Measurements from ENCODE around the gene EXOSC2. TPM values are rescaled to one million over a fixed set of nuclear protein-coding genes. Genes with fewer than 3 reads are reported as not detected.

The EXOSC2 gene
- total RNA-seq, 1 experiment from 2014 or later = 71.5 TPM

GRCh38 chr9:130741024-130741305, 47.4 kb downstream of the EXOSC2 start:
- H3K79me2 ChIP-seq (ENCODE audit: insufficient read depth, low read length) = peaks cover 63% of the 10 kb centered on the region
- 0 out of 2 replicates have a peak, but pooled peaks cover 4% of the 10 kb centered on the region for H4K20me1 ChIP-seq (ENCODE audit: insufficient read depth)
- no peak overlapping the region for H3K4me2 ChIP-seq (ENCODE audit: low read length)
- no peaks in the 10 kb centered on the region for H3K27me3 ChIP-seq (ENCODE audit: insufficient read depth, low read length)
- POLR2A ChIA-PET = no interaction called here
- H3K4me3 ChIP-seq (replicated peaks in 1 of 2; ENCODE audit: low read depth in 1 of 2, low read length in 2 of 2) = no peak overlapping the region
- H3K9ac ChIP-seq (ENCODE audit: low read length) = no peak overlapping the region
- H3K9me3 ChIP-seq (ENCODE audit: control insufficient read depth in 1 of 2, insufficient read depth in 1 of 2, low read depth in 1 of 2, low read length in 2 of 2) = no peaks in the 10 kb centered on the region
- H3K36me3 ChIP-seq (ENCODE audit: control insufficient read depth in 1 of 2, insufficient read depth in 2 of 2, low read length in 2 of 2) = no peaks in the 10 kb centered on the region
- H3K27ac ChIP-seq (ENCODE audit: low read depth, low read length) = no peak overlapping the region
- no TSS peak for BruUV-seq (replicated peaks)
- no peak overlapping the region for H2AFZ ChIP-seq (ENCODE audit: low read depth, low read length, poor library complexity, severe bottlenecking)
- TF ChIP-seq EGR1 (IDR thresholded peaks at IDR 0.05; ENCODE audit: low read depth) = no peak
- TF ChIP-seq CTCF (IDR thresholded peaks at IDR 0.05 in 2 of 3, conservative IDR thresholded peaks at IDR 0.05 in 1 of 3; ENCODE audit: borderline replicate concordance in 1 of 3, insufficient read depth in 1 of 3, low read depth in 2 of 3, low read length in 2 of 3) = no peak
- TF ChIP-seq ZNF274 (IDR thresholded peaks at IDR 0.05; ENCODE audit: low read depth, low read length) = no peak
- no peak for TF ChIP-seq EZH2phosphoT487 (IDR thresholded peaks at IDR 0.05; ENCODE audit: borderline replicate concordance)
- TF ChIP-seq CBX3 (IDR thresholded peaks at IDR 0.05; ENCODE audit: low read depth) = no peak
- DNase-seq (ENCODE audit: low read depth, low spot score) = no peak
- ATAC-seq = no peak
- RAD21 ChIA-PET (ENCODE audit: low non-redundant PET in 1 of 2, low total read pairs in 2 of 2, uncharacterized antibody in 2 of 2, unreplicated experiment in 2 of 2) = no interaction called here
- CTCF ChIA-PET = no interaction called here
- intact Hi-C loops (cut with micrococcal nuclease) = no loop called here
- H3K4me1 ChIP-seq (ENCODE audit: control insufficient read depth in 1 of 2, insufficient read depth in 2 of 2, low read length in 2 of 2) = peaks cover 17 to 29% of the 10 kb centered on the region in 2 experiments
- H3K9me2 ChIP-seq (ENCODE audit: insufficient read depth) = no peaks in the 10 kb centered on the region

- DNase-seq (ENCODE audit: low read depth, low spot score) (no peak), ATAC-seq (peak; percentile 77)
- H3K9me2 ChIP-seq (ENCODE audit: insufficient read depth) = no peaks in the 10 kb centered on the region
- H3K9ac ChIP-seq (ENCODE audit: low read length) = no peak overlapping the region
- no peak overlapping the region for H3K4me3 ChIP-seq (replicated peaks in 1 of 2; ENCODE audit: low read depth in 1 of 2, low read length in 2 of 2)
- intact Hi-C loops (cut with micrococcal nuclease) = no loop called here
- H3K4me1 ChIP-seq (ENCODE audit: control insufficient read depth in 1 of 2, insufficient read depth in 2 of 2, low read length in 2 of 2) = peaks cover 17 to 29% of the 10 kb centered on the region in 2 experiments
- BruUV-seq (replicated peaks) = no TSS peak
- H3K27me3 ChIP-seq (ENCODE audit: insufficient read depth, low read length) = no peaks in the 10 kb centered on the region
- H3K27ac ChIP-seq (ENCODE audit: low read depth, low read length) = no peak overlapping the region
- no peaks in the 10 kb centered on the region for H3K9me3 ChIP-seq (ENCODE audit: control insufficient read depth in 1 of 2, insufficient read depth in 1 of 2, low read depth in 1 of 2, low read length in 2 of 2)
- H3K4me2 ChIP-seq (ENCODE audit: low read length) = peak overlapping the region; percentile 43
- ChIA-PET CTCF (no interaction called here), RAD21 (ENCODE audit: low non-redundant PET in 1 of 2, low total read pairs in 2 of 2, uncharacterized antibody in 2 of 2, unreplicated experiment in 2 of 2) (no interaction called here), POLR2A (interaction anchor here (0.9 kb wide), 1 partner anchor 14 kb away, joined by 3 read pairs; no protein-coding TSS in a partner anchor)
- 0 out of 2 replicates have a peak, but pooled peaks cover 4% of the 10 kb centered on the region for H4K20me1 ChIP-seq (ENCODE audit: insufficient read depth)
- no peaks in the 10 kb centered on the region for H3K36me3 ChIP-seq (ENCODE audit: control insufficient read depth in 1 of 2, insufficient read depth in 2 of 2, low read length in 2 of 2)
- H2AFZ ChIP-seq (ENCODE audit: low read depth, low read length, poor library complexity, severe bottlenecking) = no peak overlapping the region
- H3K79me2 ChIP-seq (ENCODE audit: insufficient read depth, low read length) = peaks cover 61% of the 10 kb centered on the region
- TF ChIP-seq ATF3 (IDR thresholded peaks at IDR 0.05) = no peak
- no peak for TF ChIP-seq MAX (IDR thresholded peaks at IDR 0.05)
- TF ChIP-seq CBX3 (IDR thresholded peaks at IDR 0.05; ENCODE audit: low read depth) = no peak
- no peak for TF ChIP-seq ZBTB33 (IDR thresholded peaks at IDR 0.05; ENCODE audit: extremely low read depth, insufficient replicate concordance, low read length)
- TF ChIP-seq EZH2 (IDR thresholded peaks at IDR 0.05) = no peak
- no peak for TF ChIP-seq ZNF274 (IDR thresholded peaks at IDR 0.05; ENCODE audit: low read depth, low read length)
- TF ChIP-seq ELF1 (IDR thresholded peaks at IDR 0.05; ENCODE audit: borderline replicate concordance, low read depth) = no peak
- no peak for TF ChIP-seq ZFX (IDR thresholded peaks at IDR 0.05)
- TF ChIP-seq SP1 (IDR thresholded peaks at IDR 0.05; ENCODE audit: low read depth) = no peak
- no peak for TF ChIP-seq FOSL1 (IDR thresholded peaks at IDR 0.05; ENCODE audit: low read depth)
- TF ChIP-seq CEBPB (IDR thresholded peaks at IDR 0.05; ENCODE audit: low read depth) = no peak
- no peak for TF ChIP-seq POLR2A (IDR thresholded peaks at IDR 0.05; ENCODE audit: borderline replicate concordance, extremely low read depth, insufficient read depth, insufficient read length)
- no peak for TF ChIP-seq TCF7L2 (IDR thresholded peaks at IDR 0.05; ENCODE audit: borderline replicate concordance, extremely low read depth, insufficient read depth, insufficient read length)
- no peak for TF ChIP-seq POLR2AphosphoS5 (IDR thresholded peaks at IDR 0.05; ENCODE audit: low read depth, low read length)
- no peak for TF ChIP-seq EGR1 (IDR thresholded peaks at IDR 0.05; ENCODE audit: low read depth)
Measured at GRCh38 chr9:130741831-130742449, 48.4 kb downstream of the EXOSC2 start.
